HG02642 (cell line): ENCODE results near the gene CIB4.

Experiments
- ATAC-seq: cut with Tn5 transposase; IDR thresholded peaks from one replicate; pipeline ENCODE4 v1.9.1; 2021; ENCODE audit warnings: mild to moderate bottlenecking; ENCODE audit not compliant: unreplicated experiment, poor library complexity

CIB4 gene

DNA sequence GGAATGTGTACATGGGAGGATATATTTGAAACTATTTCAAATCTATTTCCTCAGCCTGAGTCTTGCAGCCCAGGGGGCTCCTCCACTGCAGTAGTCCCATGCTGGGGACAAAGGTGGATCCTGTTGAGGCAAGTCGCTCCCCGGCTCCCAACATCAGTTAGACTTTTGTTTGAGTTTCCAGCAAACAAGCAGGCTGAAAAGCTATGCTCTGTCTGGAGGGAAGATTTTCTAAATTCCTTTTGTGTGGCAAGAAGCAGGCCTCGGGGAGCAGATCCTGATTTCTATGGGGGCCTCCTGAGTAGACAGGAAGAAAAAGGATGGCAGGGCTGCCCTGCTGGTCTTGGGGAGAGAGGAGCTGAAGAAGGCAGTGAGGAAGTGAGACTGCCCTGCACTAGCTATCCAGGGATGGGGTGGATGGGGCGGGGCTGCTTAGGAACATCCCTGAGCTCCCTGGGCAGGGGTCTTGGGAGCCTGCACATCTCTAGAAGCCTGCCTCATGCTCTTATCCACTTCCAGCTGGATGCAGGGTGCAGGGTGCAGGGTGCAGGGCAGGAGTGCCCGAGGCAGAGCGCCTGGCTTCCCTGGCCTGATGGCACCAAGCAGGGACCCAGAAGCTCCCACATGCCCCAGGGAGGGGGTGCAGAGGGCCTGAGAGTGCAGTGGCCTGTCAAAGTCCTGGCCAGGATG is 6.0 kb upstream of the CIB4 start:
- ATAC-seq = no peak

GRCh38 chr2:26645762-26646161 is 4.6 kb upstream of the CIB4 start:
- ATAC-seq = no peak

- no peak for ATAC-seq
These were observed 3.1 kb upstream of the CIB4 start for GRCh38 chr2:26644188-26644835.

GRCh38 chr2:26642429-26642828 is 1.3 kb upstream of the CIB4 start:
- no peak for ATAC-seq

GRCh38 chr2:26640331-26640745 is 828 bp downstream of the CIB4 start:
- ATAC-seq = no peak

GRCh38 chr2:26639685-26640243 is 1.4 kb downstream of the CIB4 start:
- no peak for ATAC-seq

- no peak for ATAC-seq
These were observed 3.3 kb downstream of the CIB4 start for GRCh38 chr2:26637811-26638310.

GRCh38 chr2:26636935-26637334 is 4.2 kb downstream of the CIB4 start:
- ATAC-seq = no peak

DNA sequence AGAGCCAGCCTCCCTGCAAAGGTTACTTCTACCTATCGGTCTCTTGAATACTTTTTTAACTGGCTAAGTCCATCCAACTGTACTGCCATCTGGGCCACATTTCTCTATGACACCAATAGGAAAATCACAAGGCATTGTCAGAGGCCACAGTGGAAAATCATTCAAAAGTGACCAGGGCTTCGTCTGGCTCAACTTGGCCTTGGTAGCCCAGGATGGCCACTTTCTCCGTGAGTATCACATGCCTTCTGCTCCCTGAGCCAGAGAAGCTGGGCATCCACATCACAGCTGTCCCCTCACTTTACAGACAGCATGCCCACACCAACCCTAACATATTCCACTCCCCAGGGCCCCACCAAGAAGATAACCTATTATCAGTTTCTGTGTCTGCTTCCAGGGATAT is 5.8 kb downstream of the CIB4 start:
- no peak for ATAC-seq

DNA sequence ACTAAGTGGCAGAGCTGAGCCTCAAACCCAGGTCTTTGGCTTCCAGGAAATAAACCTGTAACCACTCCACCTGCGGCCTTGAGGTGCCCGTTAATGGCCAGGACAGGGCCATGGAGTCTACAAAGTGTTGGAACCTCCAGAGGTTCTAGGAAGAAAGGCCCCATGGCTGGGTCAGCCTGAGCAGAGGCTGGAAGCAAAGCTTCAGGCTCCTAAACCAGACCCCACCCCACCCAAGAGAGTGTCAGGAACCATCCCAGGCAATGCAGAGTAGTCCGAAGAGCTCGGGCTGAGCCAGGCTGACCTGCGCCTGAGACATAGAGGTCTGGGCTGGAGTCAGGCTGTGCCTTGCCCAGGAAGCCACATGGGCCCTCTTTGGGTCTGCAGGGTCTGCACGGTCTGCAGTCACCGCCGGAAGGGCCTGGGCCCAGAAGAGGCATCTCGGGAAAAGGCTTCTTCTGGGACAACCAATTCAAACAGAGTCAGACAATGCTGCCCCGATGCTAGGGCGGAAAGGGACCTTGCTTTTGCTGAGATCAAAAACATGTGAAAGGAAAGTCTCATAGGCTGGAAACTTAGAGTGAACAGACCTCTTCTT is 6.4 kb downstream of the CIB4 start:
- ATAC-seq = no peak

DNA sequence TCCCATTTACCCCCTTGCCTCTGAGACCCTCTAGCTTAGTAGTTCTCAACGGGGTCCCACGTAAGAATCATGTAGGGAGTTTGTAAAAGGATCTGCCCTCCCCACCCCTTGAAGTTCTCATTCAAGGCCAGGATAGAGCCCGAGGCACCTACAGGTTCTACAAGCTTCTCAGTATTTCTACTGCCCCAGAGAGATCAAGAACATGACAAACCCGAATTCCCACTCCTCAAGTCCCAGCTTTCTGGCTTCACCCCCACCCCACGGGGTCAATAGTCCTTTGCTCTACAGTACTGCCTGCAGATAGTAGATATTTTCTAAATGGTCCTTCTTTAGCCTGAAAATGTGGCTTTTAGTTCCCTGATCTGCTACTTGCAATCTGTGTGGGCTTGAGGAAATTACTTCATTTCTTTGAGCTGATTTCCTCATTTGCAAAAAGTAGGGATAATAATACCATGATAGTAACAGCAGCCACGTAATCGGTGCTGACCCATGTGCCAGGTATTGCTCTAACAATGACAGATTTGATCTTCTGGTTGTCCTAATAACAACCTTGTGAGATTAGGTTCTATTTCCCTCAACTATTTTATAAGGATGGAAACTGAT is 7.1 kb downstream of the CIB4 start:
- no peak for ATAC-seq

GRCh38 chr2:26633351-26633945 is 7.7 kb downstream of the CIB4 start:
- no peak for ATAC-seq

DNA sequence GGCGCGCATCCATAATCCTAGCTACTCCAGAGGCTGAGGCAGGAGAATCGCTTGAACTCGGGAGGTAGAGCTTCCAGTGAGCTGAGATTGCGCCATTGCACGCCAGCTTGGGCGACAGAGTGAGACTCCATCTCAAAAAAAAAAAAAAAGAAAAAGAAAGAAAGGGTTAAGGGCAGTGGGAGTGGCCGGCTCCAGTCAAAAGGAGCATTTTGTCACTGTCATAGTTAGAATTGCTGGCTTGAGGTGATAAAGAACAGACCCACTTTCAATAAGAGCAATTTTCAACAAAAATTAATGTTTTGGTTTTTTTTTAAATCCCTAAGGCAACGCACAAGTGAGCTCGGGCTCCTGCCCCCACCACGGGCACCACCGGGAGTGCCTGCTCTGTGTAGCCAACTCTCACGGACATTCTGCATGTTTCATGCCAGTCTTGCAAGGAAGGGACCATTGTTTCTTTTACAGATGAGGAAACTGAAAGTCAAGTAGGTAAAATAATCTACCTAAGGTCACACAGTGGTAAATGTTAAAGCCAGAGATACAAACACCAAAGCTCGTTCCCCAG is 8.5 kb downstream of the CIB4 start:
- no peak for ATAC-seq

DNA sequence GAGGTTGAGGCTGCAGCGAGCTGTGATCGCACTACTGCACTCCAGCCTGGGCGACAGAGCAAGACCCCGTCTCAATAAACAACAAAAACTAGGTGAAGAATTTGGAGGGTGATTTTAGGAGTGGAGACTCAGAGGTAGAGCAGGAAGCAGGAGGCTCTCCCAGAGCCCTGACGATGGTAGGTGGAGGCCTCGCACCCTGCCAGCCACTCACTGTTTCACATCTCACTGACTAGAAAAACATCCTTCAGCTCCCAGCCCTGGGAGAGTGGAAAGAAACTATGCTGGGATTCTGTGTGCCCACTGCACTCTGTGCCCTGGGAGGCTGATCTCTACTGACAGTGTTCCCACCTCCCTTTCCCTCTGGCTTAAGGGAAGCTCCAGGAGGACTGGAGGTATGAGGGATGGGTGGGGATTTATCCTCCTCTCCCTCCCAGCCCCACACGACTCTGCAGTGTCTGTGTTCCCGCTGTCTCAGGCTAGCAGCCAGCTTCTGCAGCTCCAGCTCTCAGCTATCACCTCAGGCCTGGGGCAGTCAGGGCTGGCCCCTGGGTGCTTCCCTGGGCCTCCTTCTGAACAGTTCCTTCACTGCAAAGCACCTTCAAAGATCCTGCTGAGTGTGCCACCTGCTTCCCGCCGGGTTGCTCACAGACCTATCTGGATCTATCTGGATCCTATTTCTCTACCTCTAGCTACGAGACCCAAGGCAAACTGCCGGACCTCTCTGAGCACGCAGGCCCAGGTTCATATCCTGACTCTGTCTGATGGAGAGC is 9.6 kb downstream of the CIB4 start:
- ATAC-seq = no peak

DNA sequence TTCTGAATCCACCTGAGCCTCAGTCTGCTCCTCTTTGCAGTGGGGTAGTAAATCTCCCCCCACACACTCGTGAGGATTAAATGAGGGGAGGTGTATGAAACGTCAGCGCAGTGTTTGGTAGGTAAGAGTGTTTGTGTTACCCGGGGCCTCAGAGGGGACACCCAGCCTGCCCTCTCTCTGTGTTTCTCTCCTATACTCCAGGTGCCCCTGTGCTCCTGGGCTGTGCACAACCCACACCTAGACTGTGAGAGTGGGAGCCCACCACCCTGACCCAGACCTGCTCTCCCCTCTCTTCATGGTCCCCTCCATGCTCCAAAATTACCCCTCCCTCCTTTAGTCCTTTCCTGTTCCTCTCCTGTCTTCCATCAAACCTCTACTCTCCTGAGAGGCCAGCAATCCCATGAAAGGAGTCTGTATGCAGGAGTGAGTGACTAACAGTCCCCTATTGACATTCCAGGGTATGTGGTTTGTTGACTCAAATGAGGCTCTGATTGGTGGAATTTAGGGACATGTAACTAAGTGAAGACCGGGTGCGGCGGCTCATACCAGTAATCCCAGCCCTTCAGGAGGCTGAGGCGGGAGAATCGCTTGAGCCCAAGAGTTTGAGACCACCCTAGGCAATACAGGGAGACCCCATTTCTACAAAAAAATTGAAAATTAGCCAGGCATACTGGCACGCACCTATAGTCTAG is 10.4 kb downstream of the CIB4 start:
- no peak for ATAC-seq

DNA sequence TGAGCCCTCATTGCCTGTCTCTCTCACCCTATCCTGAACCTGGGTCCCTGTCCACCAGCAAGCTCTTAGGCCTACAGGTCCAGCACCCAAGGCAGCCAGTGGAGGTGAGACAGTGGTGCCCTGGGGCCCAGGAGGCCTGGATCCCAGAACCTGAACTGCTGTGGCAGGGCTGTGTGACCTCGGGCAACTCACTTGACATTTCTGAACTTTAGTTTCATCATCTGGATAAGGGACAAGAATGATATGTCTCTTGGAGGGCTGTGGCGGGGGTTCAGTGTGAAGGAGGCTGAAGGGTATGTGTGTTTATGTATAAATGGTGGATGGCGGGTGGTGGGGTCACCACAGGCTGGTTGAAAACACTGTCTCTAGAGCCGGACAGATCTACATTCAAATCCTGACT is 10.9 kb downstream of the CIB4 start:
- ATAC-seq = no peak

DNA sequence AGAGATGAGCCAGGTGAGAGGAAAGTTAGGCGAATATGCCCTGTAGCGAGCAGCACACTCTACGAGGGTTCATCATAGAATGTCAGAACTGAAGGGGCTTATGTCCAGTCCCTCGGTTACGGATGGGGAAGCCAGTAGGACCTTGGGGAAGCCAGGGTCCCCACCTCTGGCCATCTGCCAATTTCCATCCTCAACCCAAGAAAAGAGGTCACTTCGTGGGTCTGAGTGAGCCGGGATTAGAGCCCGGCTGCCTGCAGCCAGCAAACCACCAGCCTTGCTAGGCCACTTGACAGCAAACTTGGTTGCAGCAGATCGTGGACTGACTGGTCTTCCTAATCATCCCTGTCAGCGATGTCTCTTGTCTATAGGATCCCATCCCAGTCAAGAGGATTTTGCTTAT is 11.4 kb downstream of the CIB4 start:
- ATAC-seq = no peak

GRCh38 chr2:26629346-26629630 is 11.9 kb downstream of the CIB4 start:
- ATAC-seq = no peak
